IMR-90 (cell line): ENCODE results near the gene NIPAL3. TPM values are rescaled to one million over a fixed set of nuclear protein-coding genes. Genes with fewer than 3 reads are reported as not detected.

Experiments
- ATAC-seq: fragments of 200-7000 bp; cut with Tn5 transposase; 2 replicates; pipeline ENCODE4 v1.9.1; 2020; ENCODE audit warnings: low read depth, mild to moderate bottlenecking, moderate library complexity
- BruUV-seq: library from RNA; stranded (reverse); fragments of 400-500 nt; replicated peaks from 2 replicates; lab custom pipeline; 2021; lab: Mats Ljungman, UMichigan
- CTCF ChIA-PET: fragments of 300-600 bp; formaldehyde crosslinking; extraction: SDS; loops from one replicate; lab custom pipeline; 2021; ENCODE audit warnings: antibody characterized with exemption; lab: Yijun Ruan, JAX
- POLR2A ChIA-PET: fragments of 300-600 bp; sonication (Branson Sonifier 250); formaldehyde crosslinking; loops from one replicate; lab custom pipeline; 2022; ENCODE audit warnings: antibody characterized with exemption; ENCODE audit not compliant: unreplicated experiment; lab: Charles Lee
- DNase-seq: peaks from one replicate; pipeline ENCODE4 v3.0.0; 2013
- H2AFZ ChIP-seq: replicated peaks from 2 replicates; pipeline ENCODE3; 2013; ENCODE audit warnings: low read length, mild to moderate bottlenecking; ENCODE audit not compliant: poor library complexity
- H2AK5ac ChIP-seq: 2 replicates; pipeline ENCODE4 v1.6.1; 2013; ENCODE audit warnings: low read depth, low read length, inconsistent platforms
- H2AK9ac ChIP-seq: replicated peaks from 2 replicates; pipeline ENCODE3; 2013; ENCODE audit warnings: mild to moderate bottlenecking, low read depth, low read length, moderate library complexity; ENCODE audit not compliant: poor library complexity
- H2BK120ac ChIP-seq: 2 replicates; pipeline ENCODE4 v1.6.1; 2013; ENCODE audit warnings: low read depth, low read length, inconsistent platforms
- H2BK15ac ChIP-seq: 3 replicates; pipeline ENCODE4 v1.6.1; 2013; ENCODE audit warnings: low read depth, low read length, inconsistent platforms
- H2BK20ac ChIP-seq: 2 replicates; pipeline ENCODE4 v1.6.1; 2013; ENCODE audit warnings: low read depth, mild to moderate bottlenecking, inconsistent platforms, low read length, moderate library complexity
- H2BK5ac ChIP-seq: 2 replicates; pipeline ENCODE4 v1.6.1; 2013; ENCODE audit warnings: mild to moderate bottlenecking, low read depth, low read length, inconsistent platforms; ENCODE audit not compliant: poor library complexity, severe bottlenecking
- H3K14ac ChIP-seq: replicated peaks from 2 replicates; pipeline ENCODE4 v1.6.1; 2013; ENCODE audit warnings: low read depth, low read length, inconsistent platforms
- H3K18ac ChIP-seq: 2 replicates; pipeline ENCODE4 v1.6.1; 2013; ENCODE audit warnings: low read depth, low read length, control low read depth
- H3K23ac ChIP-seq: 2 replicates; pipeline ENCODE4 v1.6.1; 2013; ENCODE audit warnings: low read depth, low read length, inconsistent platforms
- H3K27ac ChIP-seq: 2 replicates; pipeline ENCODE4 v1.5.1; 2013; ENCODE audit warnings: mild to moderate bottlenecking, control low read depth, low read length; ENCODE audit not compliant: insufficient read depth
- H3K27me3 ChIP-seq: 2 replicates; pipeline ENCODE4 v1.6.1; 2013; ENCODE audit warnings: low read length; ENCODE audit not compliant: control insufficient read depth, insufficient read depth
- H3K36me3 ChIP-seq: 2 replicates; pipeline ENCODE4 v1.6.1; 2013; ENCODE audit warnings: low read length, mixed read lengths; ENCODE audit not compliant: control insufficient read depth, insufficient read depth
- H3K4ac ChIP-seq: 2 replicates; pipeline ENCODE4 v1.6.1; 2013; ENCODE audit warnings: low read depth, low read length, inconsistent platforms
- H3K4me1 ChIP-seq: 2 replicates; pipeline ENCODE4 v1.6.1; 2013; ENCODE audit warnings: low read length, mixed read lengths; ENCODE audit not compliant: control insufficient read depth, insufficient read depth
- H3K4me2 ChIP-seq: 2 replicates; pipeline ENCODE4 v1.6.1; 2013; ENCODE audit warnings: low read depth, mild to moderate bottlenecking, control low read depth, low read length, moderate library complexity
- H3K4me3 ChIP-seq: 2 replicates; pipeline ENCODE4 v1.5.1; 2013; ENCODE audit warnings: low read depth, mild to moderate bottlenecking, control low read depth, low read length, moderate library complexity; ENCODE audit not compliant: insufficient read depth
- H3K56ac ChIP-seq: 2 replicates; pipeline ENCODE4 v1.6.1; 2013; ENCODE audit warnings: low read length, inconsistent platforms; ENCODE audit not compliant: insufficient read depth; ENCODE audit errors: extremely low read depth
- H3K79me1 ChIP-seq, 2 experiments: 2 replicates each; pipeline ENCODE4 v1.6.1; 2013; ENCODE audit warnings: low read length in 2 of 2, inconsistent platforms in 1 of 2, low read depth in 1 of 2
- H3K9ac ChIP-seq: 2 replicates; pipeline ENCODE4 v1.6.1; 2013; ENCODE audit warnings: low read depth, low read length, control low read depth
- H3K9me1 ChIP-seq: 2 replicates; pipeline ENCODE4 v1.6.1; 2013; ENCODE audit warnings: low read length, inconsistent platforms; ENCODE audit not compliant: insufficient read depth
- H3K9me3 ChIP-seq: 2 replicates; pipeline ENCODE4 v1.6.1; 2013; ENCODE audit warnings: low read length; ENCODE audit not compliant: control insufficient read depth, insufficient read depth
- H4K20me1 ChIP-seq: 2 replicates; pipeline ENCODE4 v1.6.1; 2013; ENCODE audit warnings: low read length, inconsistent platforms; ENCODE audit not compliant: insufficient read depth
- H4K5ac ChIP-seq: 2 replicates; pipeline ENCODE4 v1.6.1; 2013; ENCODE audit warnings: mild to moderate bottlenecking, low read depth, low read length, control low read depth
- H4K8ac ChIP-seq, 2 experiments: 2 replicates each; pipeline ENCODE4 v1.6.1; 2013; ENCODE audit warnings: low read depth in 2 of 2, low read length in 2 of 2, control low read depth in 1 of 2, inconsistent platforms in 1 of 2
- H4K91ac ChIP-seq: 2 replicates; pipeline ENCODE4 v1.6.1; 2013; ENCODE audit warnings: low read depth, low read length, inconsistent platforms; ENCODE audit not compliant: insufficient read depth
- BHLHE40 ChIP-seq: fragments of 150-350 bp; IDR thresholded peaks from 2 replicates; pipeline ENCODE4 v1.6.1; 2016; ENCODE audit warnings: mild to moderate bottlenecking, low read depth, low read length
- CEBPB ChIP-seq: IDR thresholded peaks from 2 replicates; pipeline ENCODE4 v1.6.1; 2012; ENCODE audit warnings: low read depth, low read length, improper control_type of control experiment
- CHD1 ChIP-seq: IDR thresholded peaks from 2 replicates; pipeline ENCODE4 v1.6.1; 2012; ENCODE audit warnings: low read depth, low read length, improper control_type of control experiment
- CTCF ChIP-seq: conservative IDR thresholded peaks from 2 replicates; pipeline ENCODE4 v1.5.1; 2012; ENCODE audit warnings: mild to moderate bottlenecking, low read depth, low read length, improper control_type of control experiment
- ELK1 ChIP-seq: fragments of 150-350 bp; IDR thresholded peaks from 2 replicates; pipeline ENCODE4 v1.6.1; 2016; ENCODE audit warnings: low read depth, mild to moderate bottlenecking, low read length, moderate library complexity, borderline replicate concordance
- MAFK ChIP-seq: IDR thresholded peaks from 2 replicates; pipeline ENCODE4 v1.6.1; 2012; ENCODE audit warnings: low read depth, low read length, improper control_type of control experiment
- MAZ ChIP-seq: IDR thresholded peaks from 2 replicates; pipeline ENCODE4 v1.6.1; 2012; ENCODE audit warnings: low read depth, mild to moderate bottlenecking, low read length, improper control_type of control experiment, moderate library complexity, borderline replicate concordance
- NFE2L2 ChIP-seq: fragments of 150-350 bp; IDR thresholded peaks from 2 replicates; pipeline ENCODE4 v1.6.1; 2016; ENCODE audit warnings: low read depth, mild to moderate bottlenecking, low read length
- POLR2A ChIP-seq: IDR thresholded peaks from 2 replicates; pipeline ENCODE4 v1.6.1; 2012; ENCODE audit warnings: mild to moderate bottlenecking, low read depth, low read length
- RAD21 ChIP-seq: IDR thresholded peaks from 2 replicates; pipeline ENCODE4 v1.6.1; 2012; ENCODE audit warnings: low read length, improper control_type of control experiment
- RCOR1 ChIP-seq: IDR thresholded peaks from 2 replicates; pipeline ENCODE4 v1.6.1; 2012; ENCODE audit warnings: mild to moderate bottlenecking, low read length, improper control_type of control experiment; ENCODE audit not compliant: insufficient replicate concordance
- RFX5 ChIP-seq: IDR thresholded peaks from 2 replicates; pipeline ENCODE4 v1.8.0; 2012; ENCODE audit warnings: low read depth, mild to moderate bottlenecking, low read length, moderate library complexity
- USF2 ChIP-seq: fragments of 150-350 bp; IDR thresholded peaks from 2 replicates; pipeline ENCODE4 v1.6.1; 2017; ENCODE audit warnings: mild to moderate bottlenecking, antibody characterized with exemption, low read length, low read depth
- WGBS, 2 experiments: methylation state at CpG; one replicate each; pipeline versions ENCODE4 v1.1.5 to v1.1.7; 2013; ENCODE audit warnings: missing lambda C conversion rate in 2 of 2; ENCODE audit not compliant: insufficient read length in 1 of 2; ENCODE audit errors: extremely low coverage in 2 of 2; 5-methylcytosine and 5-hydroxymethylcytosine counted together
- dilution Hi-C: fragments of 300-500 bp; cut with HindIII; formaldehyde crosslinking; loops from one replicate; pipeline ENCODE4 v1.14.3; 2018; ENCODE audit warnings: low sequenced_read_pairs; ENCODE audit not compliant: unreplicated experiment
- in situ Hi-C: fragments of 300-500 bp; cut with MboI; formaldehyde crosslinking; loops from 3 replicates; pipeline ENCODE4 v1.14.3; 2019; ENCODE audit warnings: low sequenced_read_pairs, inconsistent platforms, mixed read lengths
- intact Hi-C: fragments of 100-400 bp; cut with micrococcal nuclease; formaldehyde crosslinking; loops from 2 replicates; pipeline ENCODE4 v1.10.0; 2022
- polyA plus RNA-seq, 3 experiments: library from polyadenylated mRNA; depleted of rRNA; stranded (reverse); fragments of >200 nt; gene quantifications; 2 replicates each; pipeline ENCODE4 v1.2.3, GENCODE V29; 2012; ENCODE audit warnings: low replicate concordance in 1 of 3
- total RNA-seq: library from RNA; depleted of rRNA; stranded (reverse); fragments of >200 nt; gene quantifications from 2 replicates; pipeline ENCODE4 v1.2.3, GENCODE V29; 2012

Gene NIPAL3
- total and polyA plus RNA-seq, 2 of the 4 experiments (the other 2 are of a cell fraction) = 55.0 to 123 TPM

GRCh38 chr1:24472527-24473251 is 57.1 kb downstream of the NIPAL3 start:
- H2BK120ac ChIP-seq = no peak overlapping the region
- no peak overlapping the region for H3K4me3 ChIP-seq
- dilution Hi-C loops = no loop called here

More at GRCh38 chr1:24472527-24473251, 57.1 kb downstream of the NIPAL3 start:
- Histone ChIP-seq H4K5ac (no peak overlapping the region), H2BK5ac (no peak overlapping the region), H3K79me1 (no peaks in the 10 kb centered on the region), H2AFZ (no peak overlapping the region), H2BK15ac (no peak overlapping the region), H2BK20ac (no peak overlapping the region), H3K14ac (no peak overlapping the region), H4K91ac (no peak overlapping the region), H4K20me1 (no peaks in the 10 kb centered on the region), H3K27ac (no peak overlapping the region), H3K9me1 (peaks cover 13% of the 10 kb centered on the region; the same call in 1 of the 2 replicates), H3K18ac (no peak overlapping the region), H3K4me1 (no peaks in the 10 kb centered on the region), H3K9me3 (no peaks in the 10 kb centered on the region), H3K9ac (no peak overlapping the region), H3K23ac (no peak overlapping the region), H3K27me3 (no peaks in the 10 kb centered on the region), H4K8ac (no peak overlapping the region), H3K4ac (no peak overlapping the region), H3K4me2 (no peak overlapping the region), H2AK9ac (no peak overlapping the region), H2AK5ac (no peak overlapping the region), H3K56ac (no peak overlapping the region), H3K36me3 (peaks cover 4% of the 10 kb centered on the region; the same call in 1 of the 2 replicates)
- ChIA-PET POLR2A (no interaction called here), CTCF (no interaction called here)
- in situ Hi-C loops (no loop called here), intact Hi-C loops (no loop called here)
- no peak for ATAC-seq
- DNase-seq = no peak
- BruUV-seq = no TSS peak
- 90% methylated on average over 4 of the region's 11 CpGs; no CpG with 5 or more reads in 1 of the 2 experiments for WGBS, 2 experiments
- TF ChIP-seq USF2 = no peak
- TF ChIP-seq MAFK = no peak
- TF ChIP-seq MAZ = no peak
- no peak for TF ChIP-seq CEBPB
- no peak for TF ChIP-seq BHLHE40
- TF ChIP-seq RAD21 = no peak
- no peak for TF ChIP-seq CHD1
- no peak for TF ChIP-seq CTCF
- TF ChIP-seq POLR2A = no peak
- TF ChIP-seq ELK1 = no peak
- TF ChIP-seq NFE2L2 = no peak
- TF ChIP-seq RCOR1 = no peak
- no peak for TF ChIP-seq RFX5
